ENCODE measurements around the gene PARD3. TPM values are rescaled to one million over a fixed set of nuclear protein-coding genes. Genes with fewer than 3 reads are reported as not detected.

PARD3 gene
- total RNA-seq, 1 donor from 2014 or later: 35.4 TPM

DNA sequence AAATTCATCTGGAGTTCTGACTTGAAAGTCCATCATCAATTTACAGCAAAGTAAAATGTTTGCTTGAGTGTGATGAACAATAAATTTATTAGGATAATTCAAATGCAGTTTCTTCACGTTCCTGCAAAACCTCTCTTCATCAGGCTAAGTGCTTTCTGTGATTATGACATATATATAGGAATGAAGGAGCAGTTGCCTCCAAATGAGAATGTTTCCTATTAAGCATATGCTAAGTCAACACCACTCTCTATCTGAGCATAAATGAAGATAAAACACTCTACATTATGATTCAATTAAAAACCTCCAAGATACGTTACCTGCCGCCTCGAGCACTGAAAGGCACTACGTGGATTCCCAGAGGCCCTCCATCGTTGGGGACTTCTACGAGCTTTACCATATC lies 416.1 kb downstream of the PARD3 start:
- FAIRE-seq (no peak), DNase-seq (ENCODE audit: low read depth) (no peak)
- peaks cover 4% of the 10 kb centered on the region for H3K4me1 Mint-ChIP-seq (ENCODE audit: low read depth, unreplicated experiment)
- Histone ChIP-seq H3K27ac (ENCODE audit: low read depth, low read length) (no peak overlapping the region), H3K9ac (ENCODE audit: low read length) (no peak overlapping the region), H3K4me2 (ENCODE audit: low read length) (no peak overlapping the region), H3K79me2 (ENCODE audit: insufficient read depth, low read length) (no peaks in the 10 kb centered on the region), H3K4me3 (ENCODE audit: insufficient read depth, low read depth, low read length) (no peak overlapping the region), H4K20me1 (ENCODE audit: insufficient read depth, low read length) (no peaks in the 10 kb centered on the region), H2AFZ (ENCODE audit: low read depth, low read length) (no peak overlapping the region), H3K4me1 (ENCODE audit: insufficient read depth, low read length) (no peaks in the 10 kb centered on the region), H3K36me3 (ENCODE audit: insufficient read depth, low read length) (no peaks in the 10 kb centered on the region), H3K27me3 (ENCODE audit: insufficient read depth, low read length) (no peaks in the 10 kb centered on the region), H3K9me3 (ENCODE audit: insufficient read depth, low read depth, low read length) (no peaks in the 10 kb centered on the region)
- H3K9me3 Mint-ChIP-seq (ENCODE audit: unreplicated experiment): no peaks in the 10 kb centered on the region
- H3K36me3 Mint-ChIP-seq (ENCODE audit: low read depth, unreplicated experiment): peaks cover 6% of the 10 kb centered on the region
- TF ChIP-seq, protein P1, sequence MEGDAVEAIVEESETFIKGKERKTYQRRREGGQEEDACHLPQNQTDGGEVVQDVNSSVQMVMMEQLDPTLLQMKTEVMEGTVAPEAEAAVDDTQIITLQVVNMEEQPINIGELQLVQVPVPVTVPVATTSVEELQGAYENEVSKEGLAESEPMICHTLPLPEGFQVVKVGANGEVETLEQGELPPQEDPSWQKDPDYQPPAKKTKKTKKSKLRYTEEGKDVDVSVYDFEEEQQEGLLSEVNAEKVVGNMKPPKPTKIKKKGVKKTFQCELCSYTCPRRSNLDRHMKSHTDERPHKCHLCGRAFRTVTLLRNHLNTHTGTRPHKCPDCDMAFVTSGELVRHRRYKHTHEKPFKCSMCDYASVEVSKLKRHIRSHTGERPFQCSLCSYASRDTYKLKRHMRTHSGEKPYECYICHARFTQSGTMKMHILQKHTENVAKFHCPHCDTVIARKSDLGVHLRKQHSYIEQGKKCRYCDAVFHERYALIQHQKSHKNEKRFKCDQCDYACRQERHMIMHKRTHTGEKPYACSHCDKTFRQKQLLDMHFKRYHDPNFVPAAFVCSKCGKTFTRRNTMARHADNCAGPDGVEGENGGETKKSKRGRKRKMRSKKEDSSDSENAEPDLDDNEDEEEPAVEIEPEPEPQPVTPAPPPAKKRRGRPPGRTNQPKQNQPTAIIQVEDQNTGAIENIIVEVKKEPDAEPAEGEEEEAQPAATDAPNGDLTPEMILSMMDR (IDR thresholded peaks at IDR 0.05; ENCODE audit: insufficient read depth, low read depth, low read length): no peak
- TF ChIP-seq EZH2 (IDR thresholded peaks at IDR 0.05; ENCODE audit: insufficient read depth, low read length): no peak
- no peak overlapping the region for H3K4me3 Mint-ChIP-seq (ENCODE audit: unreplicated experiment)
- H3K27ac Mint-ChIP-seq (ENCODE audit: unreplicated experiment): no peak overlapping the region
- H3K27me3 Mint-ChIP-seq (ENCODE audit: low read depth, unreplicated experiment): no peaks in the 10 kb centered on the region

DNA sequence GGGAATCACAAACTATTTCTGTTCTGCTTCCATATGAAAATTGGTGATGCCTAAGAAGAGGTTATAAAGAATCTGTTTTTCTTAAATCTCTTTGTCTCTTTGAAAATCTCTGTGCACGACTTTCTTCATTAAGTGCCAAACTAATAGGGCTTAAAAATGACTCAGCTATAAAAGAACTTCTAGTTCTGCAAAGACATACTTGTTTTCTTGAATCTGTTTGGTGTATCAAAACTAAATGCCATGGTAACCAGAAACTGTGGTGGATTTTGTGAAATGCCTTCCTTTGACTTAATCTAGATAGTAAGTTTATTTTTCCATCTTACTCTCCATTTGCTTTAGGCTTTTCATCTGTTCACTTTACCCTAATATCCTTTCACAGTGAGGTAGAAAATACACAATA lies 417.8 kb downstream of the PARD3 start:
- H3K36me3 Mint-ChIP-seq (ENCODE audit: low read depth, unreplicated experiment): peaks cover 6% of the 10 kb centered on the region
- no peak for FAIRE-seq
- DNase-seq (ENCODE audit: low read depth): peak; percentile 69
- Histone ChIP-seq H3K36me3 (ENCODE audit: insufficient read depth, low read length) (no peaks in the 10 kb centered on the region), H4K20me1 (ENCODE audit: insufficient read depth, low read length) (no peaks in the 10 kb centered on the region), H3K9me3 (ENCODE audit: insufficient read depth, low read depth, low read length) (no peaks in the 10 kb centered on the region), H2AFZ (ENCODE audit: low read depth, low read length) (no peak overlapping the region), H3K4me2 (ENCODE audit: low read length) (no peak overlapping the region), H3K4me3 (ENCODE audit: insufficient read depth, low read depth, low read length) (no peak overlapping the region), H3K79me2 (ENCODE audit: insufficient read depth, low read length) (no peaks in the 10 kb centered on the region), H3K27me3 (ENCODE audit: insufficient read depth, low read length) (no peaks in the 10 kb centered on the region), H3K4me1 (ENCODE audit: insufficient read depth, low read length) (no peaks in the 10 kb centered on the region), H3K9ac (ENCODE audit: low read length) (no peak overlapping the region), H3K27ac (ENCODE audit: low read depth, low read length) (no peak overlapping the region)
- TF ChIP-seq EZH2 (IDR thresholded peaks at IDR 0.05; ENCODE audit: insufficient read depth, low read length): no peak
- TF ChIP-seq, protein P1 (IDR thresholded peaks at IDR 0.05; ENCODE audit: insufficient read depth, low read depth, low read length): no peak
- no peaks in the 10 kb centered on the region for H3K4me1 Mint-ChIP-seq (ENCODE audit: low read depth, unreplicated experiment)
- no peak overlapping the region for H3K4me3 Mint-ChIP-seq (ENCODE audit: unreplicated experiment)
- H3K9me3 Mint-ChIP-seq (ENCODE audit: unreplicated experiment): no peaks in the 10 kb centered on the region
- H3K27me3 Mint-ChIP-seq (ENCODE audit: low read depth, unreplicated experiment): no peaks in the 10 kb centered on the region
- no peak overlapping the region for H3K27ac Mint-ChIP-seq (ENCODE audit: unreplicated experiment)

DNA sequence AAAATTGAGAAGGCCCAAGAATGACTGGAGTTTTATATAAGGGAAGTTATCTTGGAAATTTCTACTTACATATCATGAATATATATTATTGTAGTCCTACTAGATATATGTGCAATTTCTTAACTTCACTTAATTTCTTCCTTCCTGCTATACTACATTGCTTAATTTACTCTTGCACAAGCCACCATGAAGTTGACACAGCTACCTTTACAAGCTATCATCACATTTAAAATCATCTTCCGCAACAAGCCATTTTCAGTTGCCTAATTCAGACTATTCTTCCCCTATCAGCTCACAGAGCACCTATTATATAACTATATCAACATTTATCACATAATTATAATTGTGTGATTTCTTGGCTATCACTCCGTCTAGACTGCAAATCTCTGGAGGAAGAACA lies 418.4 kb downstream of the PARD3 start:
- no peaks in the 10 kb centered on the region for H3K27me3 Mint-ChIP-seq (ENCODE audit: low read depth, unreplicated experiment)
- no peaks in the 10 kb centered on the region for H3K4me1 Mint-ChIP-seq (ENCODE audit: low read depth, unreplicated experiment)
- no peaks in the 10 kb centered on the region for H4K20me1 ChIP-seq (ENCODE audit: insufficient read depth, low read length)
- H3K27me3 ChIP-seq (ENCODE audit: insufficient read depth, low read length): no peaks in the 10 kb centered on the region
- no peak overlapping the region for H3K27ac ChIP-seq (ENCODE audit: low read depth, low read length)
- peaks cover 6% of the 10 kb centered on the region for H3K36me3 Mint-ChIP-seq (ENCODE audit: low read depth, unreplicated experiment)
- no peaks in the 10 kb centered on the region for H3K79me2 ChIP-seq (ENCODE audit: insufficient read depth, low read length)
- no peaks in the 10 kb centered on the region for H3K4me1 ChIP-seq (ENCODE audit: insufficient read depth, low read length)
- no peaks in the 10 kb centered on the region for H3K9me3 Mint-ChIP-seq (ENCODE audit: unreplicated experiment)
- no peak overlapping the region for H3K27ac Mint-ChIP-seq (ENCODE audit: unreplicated experiment)
- no peak overlapping the region for H2AFZ ChIP-seq (ENCODE audit: low read depth, low read length)
- no peak for FAIRE-seq
- no peak overlapping the region for H3K4me3 Mint-ChIP-seq (ENCODE audit: unreplicated experiment)
- no peak overlapping the region for H3K9ac ChIP-seq (ENCODE audit: low read length)
- TF ChIP-seq, protein P1 (IDR thresholded peaks at IDR 0.05; ENCODE audit: insufficient read depth, low read depth, low read length): no peak
- no peak for TF ChIP-seq EZH2 (IDR thresholded peaks at IDR 0.05; ENCODE audit: insufficient read depth, low read length)
- H3K4me2 ChIP-seq (ENCODE audit: low read length): no peak overlapping the region
- H3K9me3 ChIP-seq (ENCODE audit: insufficient read depth, low read depth, low read length): no peaks in the 10 kb centered on the region
- DNase-seq (ENCODE audit: low read depth): no peak
- H3K36me3 ChIP-seq (ENCODE audit: insufficient read depth, low read length): no peaks in the 10 kb centered on the region
- no peak overlapping the region for H3K4me3 ChIP-seq (ENCODE audit: insufficient read depth, low read depth, low read length)

Data from astrocyte (in vitro differentiated cells and primary cell).